Activated naive CD4-positive, alpha-beta T cell (primary cell): ENCODE data around the gene ITGB5.
"Not testable (repeated sequence)": the region's sequence is repeated elsewhere in the genome, so short reads cannot be mapped to it uniquely, and the experiment has no call there.

Experiments used
- DNase-seq, 4 experiments: peaks; one replicate each; lab custom pipeline; 2025; lab: John Stamatoyannopoulos, UW

The ITGB5 gene

GRCh38 chr3:124837065-124837464 is 50.1 kb downstream of the ITGB5 start:
- DNase-seq, result no peak

GRCh38 chr3:124836448-124836847 is 50.7 kb downstream of the ITGB5 start:
- no peak for DNase-seq

- peak in 2 of 4 experiments; percentile 5 to 40 for DNase-seq
Observed at GRCh38 chr3:124834723-124835718, 52.1 kb downstream of the ITGB5 start.

- no peak for DNase-seq
Observed at GRCh38 chr3:124833710-124834332, 53.3 kb downstream of the ITGB5 start.

- no peak for DNase-seq
Observed at GRCh38 chr3:124832782-124833709, 54.1 kb downstream of the ITGB5 start.

- no peak for DNase-seq
Observed at GRCh38 chr3:124831628-124832199, 55.5 kb downstream of the ITGB5 start.

- DNase-seq, result no peak
Observed at GRCh38 chr3:124829819-124830554, 57.2 kb downstream of the ITGB5 start.

- no peak for DNase-seq
Observed at GRCh38 chr3:124829178-124829818, 57.9 kb downstream of the ITGB5 start.

- DNase-seq, result not testable (repeated sequence)
Observed at GRCh38 chr3:124827476-124828206, 59.5 kb downstream of the ITGB5 start.

- no peak for DNase-seq
Observed at GRCh38 chr3:124826703-124827102, 60.5 kb downstream of the ITGB5 start.

- no peak for DNase-seq
Observed at GRCh38 chr3:124824286-124824915, 62.8 kb downstream of the ITGB5 start.

GRCh38 chr3:124823648-124824047 is 63.5 kb downstream of the ITGB5 start:
- no peak for DNase-seq

- DNase-seq, result no peak
Observed at GRCh38 chr3:124823206-124823605, 64.0 kb downstream of the ITGB5 start.

GRCh38 chr3:124821356-124821755 is 65.8 kb downstream of the ITGB5 start:
- DNase-seq, result no peak

- no peak for DNase-seq
Observed at GRCh38 chr3:124818398-124819091, 68.6 kb downstream of the ITGB5 start.

- DNase-seq, result no peak
Observed at GRCh38 chr3:124817079-124817478, 70.1 kb downstream of the ITGB5 start.

GRCh38 chr3:124816206-124816605 is 71.0 kb downstream of the ITGB5 start:
- DNase-seq, result no peak

GRCh38 chr3:124815781-124816180 is 71.4 kb downstream of the ITGB5 start:
- no peak for DNase-seq
